A549 (cell line): ENCODE results near the gene FAF1.

Experiments
- CBX2 ChIP-seq: fragments of 200-600 bp; sonication (generic); IDR thresholded peaks from 2 replicates; pipeline ENCODE4 v1.6.1; 2016; ENCODE audit warnings: low read depth, mild to moderate bottlenecking, borderline replicate concordance
- CHD4 ChIP-seq: fragments of 200-600 bp; sonication (generic); IDR thresholded peaks from 2 replicates; pipeline ENCODE4 v1.6.1; 2016; ENCODE audit warnings: antibody characterized with exemption, mild to moderate bottlenecking, borderline replicate concordance
- CTCF ChIP-seq: fragments of >200 bp; sonication (Bioruptor Twin); formaldehyde crosslinking; IDR thresholded peaks from 3 replicates; pipeline ENCODE4 v1.5.1; 2016
- EP300 ChIP-seq, 2 experiments: fragments of >200 bp; sonication (Bioruptor Twin); formaldehyde crosslinking; IDR thresholded peaks; 2 replicates in 1 of 2; 3 replicates in 1 of 2; pipeline ENCODE4 v1.6.1; 2016 to 2017
- ESRRA ChIP-seq: fragments of 150-350 bp; IDR thresholded peaks from 2 replicates; pipeline ENCODE4 v1.6.1; 2014; ENCODE audit warnings: mild to moderate bottlenecking, low read length, borderline replicate concordance
- HDAC2 ChIP-seq: fragments of 200-600 bp; sonication (generic); IDR thresholded peaks from 2 replicates; pipeline ENCODE4 v1.6.1; 2016
- HOXB5 ChIP-seq: fragments of 250-450 bp; sonication (Bioruptor Pico); IDR thresholded peaks from 2 replicates; pipeline ENCODE4 v1.5.0; 2020; ENCODE audit warnings: mild to moderate bottlenecking, moderate library complexity
- MAZ ChIP-seq: fragments of 150-350 bp; IDR thresholded peaks from 2 replicates; pipeline ENCODE4 v1.6.1; 2014; ENCODE audit warnings: antibody characterized with exemption, low read depth, low read length, borderline replicate concordance
- MYC ChIP-seq: IDR thresholded peaks from 2 replicates; pipeline ENCODE4 v1.6.1; 2012; ENCODE audit warnings: mild to moderate bottlenecking, inconsistent platforms, low read length, improper control_type of control experiment, borderline replicate concordance
- POLR2A ChIP-seq: IDR thresholded peaks from 2 replicates; pipeline ENCODE4 v1.6.1; 2012; ENCODE audit warnings: mild to moderate bottlenecking, low read length
- RCOR1 ChIP-seq: fragments of 150-350 bp; IDR thresholded peaks from 2 replicates; pipeline ENCODE4 v1.6.1; 2014; ENCODE audit warnings: antibody characterized with exemption, low read length, low read depth
- RFX5 ChIP-seq: fragments of 450-650 bp; IDR thresholded peaks from 2 replicates; pipeline ENCODE4 v1.7.1; 2014; ENCODE audit warnings: antibody characterized with exemption, mild to moderate bottlenecking, moderate library complexity
- TF ChIP-seq, protein P1 (sequence below): fragments of >200 bp; sonication (Bioruptor Twin); formaldehyde crosslinking; IDR thresholded peaks from 3 replicates; pipeline ENCODE4 v1.6.1; 2016

DNA sequence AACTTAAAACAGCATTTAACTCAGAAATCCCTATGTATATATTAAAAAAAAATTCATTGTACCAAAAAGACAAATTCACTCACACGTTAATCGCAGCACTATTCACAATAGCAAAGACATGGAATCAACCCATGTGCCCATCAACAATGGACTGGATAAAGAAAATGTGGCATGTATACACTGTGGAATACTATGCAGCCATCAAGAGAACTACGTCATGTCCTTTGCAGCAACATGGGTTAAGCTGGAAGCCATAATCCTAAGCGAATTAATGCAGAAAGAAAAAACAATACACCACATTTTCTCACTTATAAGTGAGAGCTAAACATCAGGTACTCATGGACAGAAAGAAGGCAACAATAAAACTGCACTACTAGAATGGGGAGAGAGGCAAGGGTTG, 99.4 kb downstream of the FAF1 start:
- no peak for TF ChIP-seq CBX2
- TF ChIP-seq CTCF = no peak
- no peak for TF ChIP-seq POLR2A
- TF ChIP-seq HOXB5 (CRISPR knock-in tag) = no peak
- no peak for TF ChIP-seq HDAC2
- no peak for TF ChIP-seq RFX5
- TF ChIP-seq CHD4 = no peak
- no peak for TF ChIP-seq RCOR1
- TF ChIP-seq, protein P1, sequence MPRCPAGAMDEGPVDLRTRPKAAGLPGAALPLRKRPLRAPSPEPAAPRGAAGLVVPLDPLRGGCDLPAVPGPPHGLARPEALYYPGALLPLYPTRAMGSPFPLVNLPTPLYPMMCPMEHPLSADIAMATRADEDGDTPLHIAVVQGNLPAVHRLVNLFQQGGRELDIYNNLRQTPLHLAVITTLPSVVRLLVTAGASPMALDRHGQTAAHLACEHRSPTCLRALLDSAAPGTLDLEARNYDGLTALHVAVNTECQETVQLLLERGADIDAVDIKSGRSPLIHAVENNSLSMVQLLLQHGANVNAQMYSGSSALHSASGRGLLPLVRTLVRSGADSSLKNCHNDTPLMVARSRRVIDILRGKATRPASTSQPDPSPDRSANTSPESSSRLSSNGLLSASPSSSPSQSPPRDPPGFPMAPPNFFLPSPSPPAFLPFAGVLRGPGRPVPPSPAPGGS = no peak
- TF ChIP-seq MAZ = no peak
- no peak for TF ChIP-seq MYC
- no peak for TF ChIP-seq EP300 (IDR thresholded peaks at IDR 0.05)
- TF ChIP-seq ESRRA = no peak
